GM23338 (cell line): ENCODE measurements around the gene PRM3. TPM values are rescaled to one million over a fixed set of nuclear protein-coding genes. Genes with fewer than 3 reads are reported as not detected.

Source experiments
- ATAC-seq: fragments of 200-7000 bp; cut with Tn5 transposase; 3 replicates; pipeline ENCODE4 v1.9.1; 2020
- DNase-seq: peaks from one replicate; pipeline ENCODE4 v3.0.0-alpha.2; 2015; ENCODE audit warnings: low spot score
- H2AFZ ChIP-seq: fragments of 200-600 bp; sonication (generic); 2 replicates; pipeline ENCODE4 v1.8.0; 2016; ENCODE audit warnings: antibody characterized with exemption, mild to moderate bottlenecking, moderate library complexity
- H3F3A ChIP-seq: fragments of 200-600 bp; sonication (generic); replicated peaks from 2 replicates; pipeline ENCODE4 v1.8.0; 2017; ENCODE audit warnings: antibody characterized with exemption, mixed run types, low read depth
- H3K27ac ChIP-seq: fragments of 200-600 bp; sonication (generic); 2 replicates; pipeline ENCODE4 v1.6.1; 2016; ENCODE audit warnings: low read depth
- H3K27me3 ChIP-seq: fragments of 200-600 bp; sonication (generic); 2 replicates; pipeline ENCODE4 v1.8.0; 2016; ENCODE audit warnings: mild to moderate bottlenecking, mixed run types, moderate library complexity; ENCODE audit not compliant: insufficient read depth
- H3K36me3 ChIP-seq: fragments of 200-600 bp; sonication (generic); 2 replicates; pipeline ENCODE4 v1.8.0; 2016; ENCODE audit warnings: mild to moderate bottlenecking; ENCODE audit not compliant: insufficient read depth
- H3K4me1 ChIP-seq: fragments of 200-600 bp; sonication (generic); 2 replicates; pipeline ENCODE4 v1.8.0; 2016; ENCODE audit warnings: mild to moderate bottlenecking, moderate library complexity; ENCODE audit not compliant: insufficient read depth
- H3K4me2 ChIP-seq: fragments of 200-600 bp; sonication (generic); 2 replicates; pipeline ENCODE4 v1.7.1; 2017; ENCODE audit warnings: mixed run types
- H3K4me3 ChIP-seq: fragments of 200-600 bp; sonication (generic); 2 replicates; pipeline ENCODE4 v1.6.1; 2016; ENCODE audit warnings: mixed run types
- H3K79me2 ChIP-seq: fragments of 200-600 bp; sonication (generic); replicated peaks from 2 replicates; pipeline ENCODE4 v1.8.0; 2017; ENCODE audit warnings: mild to moderate bottlenecking; ENCODE audit not compliant: insufficient read depth
- H3K9me2 ChIP-seq: fragments of 200-600 bp; sonication (generic); 2 replicates; pipeline ENCODE4 v1.8.0; 2017; ENCODE audit not compliant: insufficient read depth
- H4K20me1 ChIP-seq: fragments of 200-600 bp; sonication (generic); replicated peaks from 2 replicates; pipeline ENCODE4 v1.8.0; 2017; ENCODE audit warnings: mild to moderate bottlenecking; ENCODE audit not compliant: insufficient read depth
- H3K27ac Mint-ChIP-seq: 2 replicates; pipeline ENCODE4 v1.8.0; 2020; ENCODE audit warnings: inconsistent platforms, mild to moderate bottlenecking, moderate library complexity, mixed read lengths
- H3K27me3 Mint-ChIP-seq: 3 replicates; pipeline ENCODE4 v1.8.0; 2022; ENCODE audit warnings: low read depth, mild to moderate bottlenecking, moderate library complexity, mixed read lengths, inconsistent platforms; ENCODE audit not compliant: insufficient read depth, poor library complexity
- H3K36me3 Mint-ChIP-seq: 3 replicates; pipeline ENCODE4 v1.8.0; 2021; ENCODE audit warnings: low read depth, mild to moderate bottlenecking, inconsistent platforms, moderate library complexity, mixed read lengths
- H3K4me1 Mint-ChIP-seq: 3 replicates; pipeline ENCODE4 v1.8.0; 2020; ENCODE audit warnings: mild to moderate bottlenecking, inconsistent platforms, mixed read lengths
- H3K4me3 Mint-ChIP-seq: 3 replicates; pipeline ENCODE4 v1.8.0; 2021; ENCODE audit warnings: moderate library complexity, mild to moderate bottlenecking, inconsistent platforms, mixed read lengths
- H3K9me3 Mint-ChIP-seq: 3 replicates; pipeline ENCODE4 v1.8.0; 2020; ENCODE audit warnings: moderate library complexity, mild to moderate bottlenecking, inconsistent platforms, mixed read lengths
- CREB1 ChIP-seq: fragments of 250-450 bp; sonication (Bioruptor Pico); IDR thresholded peaks from 2 replicates; pipeline ENCODE4 v1.5.0; 2020; ENCODE audit warnings: low read depth, mild to moderate bottlenecking, moderate library complexity
- CTCF ChIP-seq, 2 experiments: fragments of 200-600 bp in 1 of 2; sonication (generic) in 1 of 2; conservative IDR thresholded peaks; 2 replicates each; pipeline versions ENCODE4 v1.5.1 to v1.6.1; 2016 to 2017; ENCODE audit warnings: antibody characterized with exemption in 2 of 2, low read depth in 2 of 2, mild to moderate bottlenecking in 2 of 2, moderate library complexity in 1 of 2
- ETS1 ChIP-seq: IDR thresholded peaks from 2 replicates; pipeline ENCODE4 v1.6.1; 2016; ENCODE audit warnings: antibody characterized with exemption
- EZH2 ChIP-seq: fragments of 200-600 bp; sonication (generic); IDR thresholded peaks from one replicate; pipeline ENCODE4 v1.8.0; 2017; ENCODE audit warnings: antibody characterized with exemption, mild to moderate bottlenecking, low read depth; ENCODE audit not compliant: unreplicated experiment
- JUNB ChIP-seq: IDR thresholded peaks from one replicate; pipeline ENCODE4 v1.6.1; 2016; ENCODE audit warnings: antibody characterized with exemption; ENCODE audit not compliant: unreplicated experiment
- NANOG ChIP-seq: IDR thresholded peaks from 2 replicates; pipeline ENCODE4 v1.6.1; 2016; ENCODE audit warnings: antibody characterized with exemption, borderline replicate concordance
- POLR2AphosphoS5 ChIP-seq: IDR thresholded peaks from 2 replicates; pipeline ENCODE4 v1.6.1; 2016; ENCODE audit warnings: antibody characterized with exemption, low read depth
- REST ChIP-seq: IDR thresholded peaks from one replicate; pipeline ENCODE4 v1.6.1; 2018; ENCODE audit warnings: antibody characterized with exemption; ENCODE audit not compliant: unreplicated experiment
- STAT1 ChIP-seq: IDR thresholded peaks from one replicate; pipeline ENCODE4 v1.6.1; 2016; ENCODE audit warnings: antibody characterized with exemption; ENCODE audit not compliant: unreplicated experiment
- ZNF114 ChIP-seq: fragments of 250-450 bp; sonication (Bioruptor Pico); IDR thresholded peaks from 2 replicates; pipeline ENCODE4 v1.5.0; 2020; ENCODE audit warnings: mild to moderate bottlenecking, moderate library complexity
- ZNF331 ChIP-seq: fragments of 250-450 bp; sonication (Bioruptor Pico); IDR thresholded peaks from 2 replicates; pipeline ENCODE4 v1.5.0; 2020; ENCODE audit warnings: low read depth, mild to moderate bottlenecking, moderate library complexity
- ZNF462 ChIP-seq: fragments of 250-450 bp; sonication (Bioruptor Pico); IDR thresholded peaks from 2 replicates; pipeline ENCODE4 v1.5.0; 2020; ENCODE audit warnings: mild to moderate bottlenecking, moderate library complexity
- polyA plus RNA-seq: library from polyadenylated mRNA; unstranded; fragments of >200 nt; fragmentation: Nextera tagmentation; extraction: Ambion mirVana; gene quantifications from 2 replicates; pipeline ENCODE4 v1.2.1, GENCODE V29; 2016
- total RNA-seq: library from RNA; depleted of rRNA; stranded (reverse); fragments of >200 nt; shearing (Covaris generic); gene quantifications from 2 replicates; pipeline ENCODE4 v1.2.3, GENCODE V29; 2014

PRM3 gene
- total and polyA plus RNA-seq, 2 experiments from 2014 or later = not detected

- Histone ChIP-seq H3K36me3 (no peaks in the 10 kb centered on the region), H3K27ac (no peak overlapping the region), H3K4me3 (no peak overlapping the region), H3K4me1 (no peaks in the 10 kb centered on the region; the same call in 1 of the 2 replicates), H3K9me2 (peaks cover 3% of the 10 kb centered on the region; the same call in 1 of the 2 replicates), H3K79me2 (no peaks in the 10 kb centered on the region), H3K27me3 (no peaks in the 10 kb centered on the region), H3K4me2 (no peak overlapping the region), H2AFZ (no peak overlapping the region), H3F3A (peaks cover 3% of the 10 kb centered on the region), H4K20me1 (no peaks in the 10 kb centered on the region)
- Mint-ChIP-seq H3K27me3 (peaks cover 11% of the 10 kb centered on the region), H3K9me3 (no peaks in the 10 kb centered on the region; the same call in 2 of the 3 replicates), H3K27ac (no peak overlapping the region), H3K4me3 (no peak overlapping the region), H3K36me3 (no peaks in the 10 kb centered on the region), H3K4me1 (peaks cover 4% of the 10 kb centered on the region)
- ATAC-seq = no peak
- no peak for TF ChIP-seq NANOG
- no peak for TF ChIP-seq ZNF462 (CRISPR knock-in tag)
- TF ChIP-seq POLR2AphosphoS5 = no peak
- TF ChIP-seq CTCF (conservative IDR thresholded peaks at IDR 0.05; ENCODE audit: low read depth in 2 of 2) = no peak
- TF ChIP-seq ETS1 = no peak
- TF ChIP-seq ZNF114 = no peak
- TF ChIP-seq ZNF331 (CRISPR knock-in tag) = no peak
- TF ChIP-seq JUNB = no peak
- TF ChIP-seq REST = no peak
- TF ChIP-seq EZH2 = no peak
- no peak for TF ChIP-seq STAT1
- no peak for TF ChIP-seq CREB1
- no peak for DNase-seq
Measured at GRCh38 chr16:11264155-11264832, 9.1 kb downstream of the PRM3 start.
